ENCODE data around the gene SLC25A41.

DNA sequence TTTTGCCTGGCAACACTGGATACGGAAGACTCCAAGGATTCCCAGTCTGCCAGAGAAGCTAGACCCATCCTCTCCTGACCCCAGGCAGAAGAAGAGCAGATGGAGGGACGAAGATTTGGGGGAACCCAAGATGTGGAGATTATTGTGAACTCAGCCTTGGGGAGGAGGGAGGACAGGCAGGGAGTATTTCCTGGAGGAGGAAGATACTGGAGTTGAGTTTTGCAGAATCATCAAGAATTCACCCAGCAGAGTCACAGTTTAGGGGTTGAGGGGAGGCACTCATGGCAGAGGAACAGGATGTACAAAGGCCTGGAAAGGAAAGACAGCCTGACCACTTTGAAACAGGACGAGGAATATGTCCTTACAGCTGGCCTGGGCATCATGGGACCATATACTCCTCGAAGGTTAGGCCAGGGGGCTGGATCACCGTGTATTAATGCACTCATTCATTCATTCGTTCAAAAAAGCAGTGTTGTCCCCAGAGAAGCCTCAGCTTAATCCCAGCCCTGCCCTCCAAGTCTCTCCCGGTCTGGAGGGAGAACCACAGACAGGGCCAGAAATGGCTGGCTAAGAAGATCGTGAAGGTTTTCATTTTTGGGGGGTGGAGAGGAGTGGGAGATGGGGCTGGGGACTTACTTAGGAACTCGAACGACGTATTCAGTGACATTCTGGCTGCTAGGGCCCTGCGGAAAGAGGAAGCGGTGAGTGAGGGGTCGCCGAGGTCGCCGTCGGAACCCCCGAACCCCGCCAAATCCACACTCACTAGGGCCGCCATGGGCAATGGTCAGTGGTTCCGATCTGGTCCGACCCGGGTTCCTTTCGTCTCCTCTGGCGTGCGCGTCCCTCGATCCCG lies 41.1 kb downstream of the SLC25A41 start:
- TF ChIP-seq, protein P1, sequence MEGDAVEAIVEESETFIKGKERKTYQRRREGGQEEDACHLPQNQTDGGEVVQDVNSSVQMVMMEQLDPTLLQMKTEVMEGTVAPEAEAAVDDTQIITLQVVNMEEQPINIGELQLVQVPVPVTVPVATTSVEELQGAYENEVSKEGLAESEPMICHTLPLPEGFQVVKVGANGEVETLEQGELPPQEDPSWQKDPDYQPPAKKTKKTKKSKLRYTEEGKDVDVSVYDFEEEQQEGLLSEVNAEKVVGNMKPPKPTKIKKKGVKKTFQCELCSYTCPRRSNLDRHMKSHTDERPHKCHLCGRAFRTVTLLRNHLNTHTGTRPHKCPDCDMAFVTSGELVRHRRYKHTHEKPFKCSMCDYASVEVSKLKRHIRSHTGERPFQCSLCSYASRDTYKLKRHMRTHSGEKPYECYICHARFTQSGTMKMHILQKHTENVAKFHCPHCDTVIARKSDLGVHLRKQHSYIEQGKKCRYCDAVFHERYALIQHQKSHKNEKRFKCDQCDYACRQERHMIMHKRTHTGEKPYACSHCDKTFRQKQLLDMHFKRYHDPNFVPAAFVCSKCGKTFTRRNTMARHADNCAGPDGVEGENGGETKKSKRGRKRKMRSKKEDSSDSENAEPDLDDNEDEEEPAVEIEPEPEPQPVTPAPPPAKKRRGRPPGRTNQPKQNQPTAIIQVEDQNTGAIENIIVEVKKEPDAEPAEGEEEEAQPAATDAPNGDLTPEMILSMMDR (IDR thresholded peaks at IDR 0.05) = no peak
- no peak for TF ChIP-seq EZH2 (IDR thresholded peaks at IDR 0.05; ENCODE audit: borderline replicate concordance, insufficient read depth, low read depth, low read length, poor library complexity, severe bottlenecking)

All from B cell (primary cell).